ENCODE results near the gene SCAMP4.

SCAMP4 gene

GRCh38 chr19:1953037-1953436, 47.8 kb downstream of the SCAMP4 start:
- TF ChIP-seq CTCF (IDR thresholded peaks at IDR 0.05; ENCODE audit: low read depth, low read length): no peak
- Histone ChIP-seq H3K27ac (no peak overlapping the region), H3K27me3 (ENCODE audit: insufficient read depth, low read depth, severe bottlenecking) (no peaks in the 10 kb centered on the region), H3K9me3 (ENCODE audit: severe bottlenecking) (no peaks in the 10 kb centered on the region), H3K36me3 (peaks cover 22% of the 10 kb centered on the region), H3K4me3 (ENCODE audit: low read depth, low read length) (no peak overlapping the region)
- no peak for DNase-seq

- no peaks in the 10 kb centered on the region for H3K27me3 ChIP-seq (ENCODE audit: insufficient read depth, low read depth, severe bottlenecking)
- no peak overlapping the region for H3K27ac ChIP-seq
- no peaks in the 10 kb centered on the region for H3K9me3 ChIP-seq (ENCODE audit: severe bottlenecking)
- no peak overlapping the region for H3K4me3 ChIP-seq (ENCODE audit: low read depth, low read length)
- H3K36me3 ChIP-seq: peaks cover 21% of the 10 kb centered on the region
- DNase-seq: no peak
- TF ChIP-seq CTCF (IDR thresholded peaks at IDR 0.05; ENCODE audit: low read depth, low read length): no peak
Measured at GRCh38 chr19:1953441-1954094, 48.4 kb downstream of the SCAMP4 start.

- H3K4me3 ChIP-seq (ENCODE audit: low read depth, low read length): no peak overlapping the region
- H3K27ac ChIP-seq: no peak overlapping the region
- H3K9me3 ChIP-seq (ENCODE audit: severe bottlenecking): no peaks in the 10 kb centered on the region
- TF ChIP-seq CTCF (IDR thresholded peaks at IDR 0.05; ENCODE audit: low read depth, low read length): no peak
- H3K27me3 ChIP-seq (ENCODE audit: insufficient read depth, low read depth, severe bottlenecking): no peaks in the 10 kb centered on the region
- no peak for DNase-seq
- H3K36me3 ChIP-seq: peaks cover 14% of the 10 kb centered on the region
Measured at GRCh38 chr19:1954532-1954933, 49.3 kb downstream of the SCAMP4 start.

- H3K4me3 ChIP-seq (ENCODE audit: low read depth, low read length): no peak overlapping the region
- no peaks in the 10 kb centered on the region for H3K9me3 ChIP-seq (ENCODE audit: severe bottlenecking)
- no peak overlapping the region for H3K27ac ChIP-seq
- no peak for DNase-seq
- H3K36me3 ChIP-seq: peaks cover 8% of the 10 kb centered on the region
- TF ChIP-seq CTCF (IDR thresholded peaks at IDR 0.05; ENCODE audit: low read depth, low read length): no peak
- no peaks in the 10 kb centered on the region for H3K27me3 ChIP-seq (ENCODE audit: insufficient read depth, low read depth, severe bottlenecking)
Measured at GRCh38 chr19:1955171-1956121, 50.2 kb downstream of the SCAMP4 start.

- Histone ChIP-seq H3K4me3 (ENCODE audit: low read depth, low read length) (no peak overlapping the region), H3K27me3 (ENCODE audit: insufficient read depth, low read depth, severe bottlenecking) (no peaks in the 10 kb centered on the region), H3K9me3 (ENCODE audit: severe bottlenecking) (no peaks in the 10 kb centered on the region), H3K27ac (no peak overlapping the region), H3K36me3 (peaks cover 9% of the 10 kb centered on the region)
- TF ChIP-seq CTCF (IDR thresholded peaks at IDR 0.05; ENCODE audit: low read depth, low read length): no peak
- no peak for DNase-seq
Measured at GRCh38 chr19:1956122-1956494, 50.9 kb downstream of the SCAMP4 start.
